ENCODE data around the gene ADAMTS17.

Gene ADAMTS17

GRCh38 chr15:100310041-100310405 lies 31.8 kb downstream of the ADAMTS17 start:
- no peak for DNase-seq (ENCODE audit: low read depth in 2 of 2, low spot score in 1 of 2)

- no peak for DNase-seq (ENCODE audit: low read depth in 2 of 2, low spot score in 1 of 2)
These were observed 32.4 kb downstream of the ADAMTS17 start for GRCh38 chr15:100309109-100310040.

- DNase-seq (ENCODE audit: low read depth in 2 of 2, low spot score in 1 of 2), result no peak
These were observed 33.2 kb downstream of the ADAMTS17 start for GRCh38 chr15:100308608-100309007.

- DNase-seq (ENCODE audit: low read depth in 2 of 2, low spot score in 1 of 2), result no peak
These were observed 33.6 kb downstream of the ADAMTS17 start for GRCh38 chr15:100308213-100308600.

- DNase-seq (ENCODE audit: low read depth in 2 of 2, low spot score in 1 of 2), result no peak
These were observed 34.2 kb downstream of the ADAMTS17 start for GRCh38 chr15:100307241-100308212.

- DNase-seq (ENCODE audit: low read depth in 2 of 2, low spot score in 1 of 2), result no peak
These were observed 35.7 kb downstream of the ADAMTS17 start for GRCh38 chr15:100306098-100306497.

- no peak for DNase-seq (ENCODE audit: low read depth in 2 of 2, low spot score in 1 of 2)
These were observed 39.8 kb downstream of the ADAMTS17 start for GRCh38 chr15:100301910-100302431.

GRCh38 chr15:100298257-100298656 lies 43.5 kb downstream of the ADAMTS17 start:
- DNase-seq (ENCODE audit: low read depth in 2 of 2, low spot score in 1 of 2), result no peak

GRCh38 chr15:100297812-100298211 lies 44.0 kb downstream of the ADAMTS17 start:
- DNase-seq (ENCODE audit: low read depth in 2 of 2, low spot score in 1 of 2), result no peak

GRCh38 chr15:100295939-100296565 lies 45.7 kb downstream of the ADAMTS17 start:
- no peak for DNase-seq (ENCODE audit: low read depth in 2 of 2, low spot score in 1 of 2)

- DNase-seq (ENCODE audit: low read depth in 2 of 2, low spot score in 1 of 2), result no peak
These were observed 49.8 kb downstream of the ADAMTS17 start for GRCh38 chr15:100292010-100292409.

- no peak for DNase-seq (ENCODE audit: low read depth in 2 of 2, low spot score in 1 of 2)
These were observed 50.7 kb downstream of the ADAMTS17 start for GRCh38 chr15:100291106-100291505.

- DNase-seq (ENCODE audit: low read depth in 2 of 2, low spot score in 1 of 2), result no peak
These were observed 56.0 kb downstream of the ADAMTS17 start for GRCh38 chr15:100285641-100286295.

- DNase-seq (ENCODE audit: low read depth in 2 of 2, low spot score in 1 of 2), result no peak
These were observed 57.1 kb downstream of the ADAMTS17 start for GRCh38 chr15:100284701-100285100.

GRCh38 chr15:100284191-100284590 lies 57.6 kb downstream of the ADAMTS17 start:
- DNase-seq (ENCODE audit: low read depth in 2 of 2, low spot score in 1 of 2), result no peak

- DNase-seq (ENCODE audit: low read depth in 2 of 2, low spot score in 1 of 2), result no peak
These were observed 60.5 kb downstream of the ADAMTS17 start for GRCh38 chr15:100281096-100281917.

- no peak for DNase-seq (ENCODE audit: low read depth in 2 of 2, low spot score in 1 of 2)
These were observed 61.9 kb downstream of the ADAMTS17 start for GRCh38 chr15:100279849-100280248.

GRCh38 chr15:100279446-100279845 lies 62.3 kb downstream of the ADAMTS17 start:
- DNase-seq (ENCODE audit: low read depth in 2 of 2, low spot score in 1 of 2), result no peak

- DNase-seq (ENCODE audit: low read depth in 2 of 2, low spot score in 1 of 2), result no peak
These were observed 63.0 kb downstream of the ADAMTS17 start for GRCh38 chr15:100278596-100279380.

Data from stimulated activated CD8-positive, alpha-beta memory T cell treated with anti-CD3 and anti-CD28 coated beads, Interleukin-4, amount 100 ng/mL, for 1 hour (primary cell).